Measurements from ENCODE around the gene CRTC3.
"Not testable (repeated sequence)": the region's sequence is repeated elsewhere in the genome, so short reads cannot be mapped to it uniquely, and the experiment has no call there.

CRTC3 gene

DNA sequence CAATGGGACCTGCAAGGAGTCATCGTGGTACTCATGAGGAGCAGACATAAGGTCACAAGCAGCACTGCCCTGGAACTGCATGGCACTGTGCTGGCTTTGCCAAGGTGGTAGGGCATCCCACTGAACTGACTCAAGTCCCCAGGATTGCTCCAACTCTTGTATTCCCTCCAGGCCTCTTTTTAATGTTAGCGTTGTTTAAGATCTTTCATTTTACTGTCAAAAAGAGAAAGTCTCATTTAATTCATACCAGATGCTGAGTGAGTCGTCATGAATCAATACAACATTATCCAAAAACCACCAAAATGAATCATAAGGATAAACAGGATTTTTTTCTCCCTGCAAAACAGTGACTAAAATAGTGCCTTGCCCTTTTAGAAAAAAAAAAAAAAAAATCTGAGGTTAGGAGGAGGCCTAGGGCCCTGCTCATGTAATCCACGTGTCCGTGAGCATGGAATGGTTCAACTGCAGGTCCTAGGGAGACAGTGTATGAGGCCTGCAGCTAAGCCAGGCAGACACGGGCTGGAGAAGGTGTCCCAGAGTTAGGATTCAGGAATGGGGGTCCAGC is 150.7 kb downstream of the CRTC3 start:
- Histone ChIP-seq H3K9me3 (ENCODE audit: control insufficient read depth, insufficient read depth, low read depth, low read length) (no peaks in the 10 kb centered on the region), H3K27me3 (ENCODE audit: control insufficient read depth, insufficient read depth, low read length) (no peaks in the 10 kb centered on the region), H3K36me3 (ENCODE audit: control insufficient read depth, insufficient read depth, low read length) (no peaks in the 10 kb centered on the region), H3K4me3 (ENCODE audit: low read depth, low read length) (no peak overlapping the region), H3K4me1 (ENCODE audit: control insufficient read depth, insufficient read depth, low read length) (peaks cover 6% of the 10 kb centered on the region; the same call in 1 of the 2 replicates), H3K9ac (ENCODE audit: low read length) (no peak overlapping the region), H3K27ac (ENCODE audit: low read depth, low read length) (no peak overlapping the region)

DNA sequence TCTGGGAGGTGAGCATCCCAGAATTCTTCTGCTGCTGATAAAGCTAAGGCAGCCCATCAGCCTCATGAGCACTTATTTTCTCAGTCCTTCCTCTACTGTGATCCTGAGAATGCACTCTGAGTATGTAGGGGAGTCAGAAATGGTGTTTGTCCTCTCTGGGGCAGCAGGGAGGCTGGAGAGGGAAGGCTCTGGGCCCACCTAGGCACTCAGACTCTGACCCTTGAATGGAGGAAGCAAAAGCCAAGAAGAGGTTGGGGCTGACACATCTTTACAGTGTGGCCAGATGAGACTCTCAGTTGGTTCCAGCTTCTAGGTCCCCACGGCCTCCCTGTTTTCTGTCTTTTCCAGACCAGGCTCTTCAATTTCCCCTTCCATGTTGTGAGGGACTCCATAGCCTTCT is 151.3 kb downstream of the CRTC3 start:
- H3K4me1 ChIP-seq (ENCODE audit: control insufficient read depth, insufficient read depth, low read length) = peaks cover 6% of the 10 kb centered on the region; the same call in 1 of the 2 replicates
- H3K27me3 ChIP-seq (ENCODE audit: control insufficient read depth, insufficient read depth, low read length) = no peaks in the 10 kb centered on the region
- no peak overlapping the region for H3K4me3 ChIP-seq (ENCODE audit: low read depth, low read length)
- no peak overlapping the region for H3K9ac ChIP-seq (ENCODE audit: low read length)
- no peak overlapping the region for H3K27ac ChIP-seq (ENCODE audit: low read depth, low read length)
- no peaks in the 10 kb centered on the region for H3K36me3 ChIP-seq (ENCODE audit: control insufficient read depth, insufficient read depth, low read length)
- no peaks in the 10 kb centered on the region for H3K9me3 ChIP-seq (ENCODE audit: control insufficient read depth, insufficient read depth, low read depth, low read length)

DNA sequence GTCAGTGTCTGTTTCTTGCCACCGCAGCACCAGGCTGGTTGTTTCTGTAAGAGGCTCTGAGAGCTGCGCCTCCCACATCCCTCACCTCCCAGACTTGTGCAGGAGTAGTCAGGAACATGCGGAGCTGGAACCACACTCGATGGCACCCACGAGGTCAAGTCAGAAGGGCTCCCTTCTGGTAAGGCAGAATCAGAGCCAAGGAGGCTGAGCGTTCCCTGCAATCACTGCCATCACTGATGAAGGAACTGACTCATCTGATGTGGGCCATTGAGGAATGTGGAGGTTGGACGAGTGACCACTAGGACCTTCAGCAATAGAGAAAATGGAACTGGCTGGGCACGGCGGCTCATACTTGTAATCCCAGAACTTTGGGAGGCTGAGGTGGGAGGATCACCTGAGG is 151.8 kb downstream of the CRTC3 start:
- Histone ChIP-seq H3K27me3 (ENCODE audit: control insufficient read depth, insufficient read depth, low read length) (no peaks in the 10 kb centered on the region), H3K36me3 (ENCODE audit: control insufficient read depth, insufficient read depth, low read length) (no peaks in the 10 kb centered on the region), H3K27ac (ENCODE audit: low read depth, low read length) (no peak overlapping the region), H3K4me1 (ENCODE audit: control insufficient read depth, insufficient read depth, low read length) (peaks cover 6% of the 10 kb centered on the region; the same call in 1 of the 2 replicates), H3K4me3 (ENCODE audit: low read depth, low read length) (no peak overlapping the region), H3K9ac (ENCODE audit: low read length) (no peak overlapping the region), H3K9me3 (ENCODE audit: control insufficient read depth, insufficient read depth, low read depth, low read length) (no peaks in the 10 kb centered on the region)

DNA sequence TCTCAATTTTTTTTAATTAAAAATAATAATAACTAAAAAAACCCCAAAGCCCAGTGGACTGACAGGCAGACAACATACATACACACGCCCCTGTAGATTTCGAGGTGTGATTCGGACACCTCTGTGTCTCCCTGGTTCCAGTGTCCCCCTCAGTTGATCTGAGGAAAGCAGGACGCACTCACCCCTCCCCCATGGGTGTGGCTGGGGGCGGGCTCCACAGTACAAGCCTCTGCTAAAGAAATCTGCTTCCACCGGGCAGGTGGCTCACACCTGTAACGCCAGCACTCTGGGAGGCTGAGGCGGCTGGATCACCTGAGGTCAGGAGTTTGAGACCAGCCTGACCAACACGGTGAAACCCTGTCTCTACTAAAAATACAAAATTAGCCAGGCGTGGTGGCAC is 153.6 kb downstream of the CRTC3 start:
- Histone ChIP-seq H3K27me3 (ENCODE audit: control insufficient read depth, insufficient read depth, low read length) (no peaks in the 10 kb centered on the region), H3K27ac (ENCODE audit: low read depth, low read length) (no peak overlapping the region), H3K9ac (ENCODE audit: low read length) (no peak overlapping the region), H3K4me3 (ENCODE audit: low read depth, low read length) (no peak overlapping the region), H3K9me3 (ENCODE audit: control insufficient read depth, insufficient read depth, low read depth, low read length) (no peaks in the 10 kb centered on the region), H3K4me1 (ENCODE audit: control insufficient read depth, insufficient read depth, low read length) (peaks cover 6% of the 10 kb centered on the region; the same call in 1 of the 2 replicates), H3K36me3 (ENCODE audit: control insufficient read depth, insufficient read depth, low read length) (no peaks in the 10 kb centered on the region)

DNA sequence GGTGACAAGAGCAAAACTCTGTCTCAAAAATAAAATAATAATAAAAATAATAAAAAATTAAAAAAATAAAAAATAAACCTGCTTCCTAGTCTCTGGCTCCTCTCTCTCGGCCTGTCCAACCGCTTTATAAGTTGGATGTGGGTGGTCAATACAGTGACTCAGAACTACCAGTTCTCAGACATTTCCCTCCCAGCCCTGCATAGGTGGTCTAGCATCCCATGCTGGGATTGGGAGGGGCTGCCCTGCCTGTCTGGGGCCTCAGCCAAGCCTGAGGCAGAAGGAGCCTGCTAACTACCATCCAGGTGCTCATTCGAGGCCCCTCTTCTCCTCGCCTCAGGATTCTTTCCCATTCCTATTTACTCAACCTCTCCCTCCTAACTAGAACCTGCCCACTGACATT is 154.2 kb downstream of the CRTC3 start:
- no peak overlapping the region for H3K9ac ChIP-seq (ENCODE audit: low read length)
- H3K9me3 ChIP-seq (ENCODE audit: control insufficient read depth, insufficient read depth, low read depth, low read length) = no peaks in the 10 kb centered on the region
- H3K4me3 ChIP-seq (ENCODE audit: low read depth, low read length) = no peak overlapping the region
- H3K27me3 ChIP-seq (ENCODE audit: control insufficient read depth, insufficient read depth, low read length) = no peaks in the 10 kb centered on the region
- H3K4me1 ChIP-seq (ENCODE audit: control insufficient read depth, insufficient read depth, low read length) = peaks cover 6% of the 10 kb centered on the region; the same call in 1 of the 2 replicates
- no peak overlapping the region for H3K27ac ChIP-seq (ENCODE audit: low read depth, low read length)
- no peaks in the 10 kb centered on the region for H3K36me3 ChIP-seq (ENCODE audit: control insufficient read depth, insufficient read depth, low read length)

DNA sequence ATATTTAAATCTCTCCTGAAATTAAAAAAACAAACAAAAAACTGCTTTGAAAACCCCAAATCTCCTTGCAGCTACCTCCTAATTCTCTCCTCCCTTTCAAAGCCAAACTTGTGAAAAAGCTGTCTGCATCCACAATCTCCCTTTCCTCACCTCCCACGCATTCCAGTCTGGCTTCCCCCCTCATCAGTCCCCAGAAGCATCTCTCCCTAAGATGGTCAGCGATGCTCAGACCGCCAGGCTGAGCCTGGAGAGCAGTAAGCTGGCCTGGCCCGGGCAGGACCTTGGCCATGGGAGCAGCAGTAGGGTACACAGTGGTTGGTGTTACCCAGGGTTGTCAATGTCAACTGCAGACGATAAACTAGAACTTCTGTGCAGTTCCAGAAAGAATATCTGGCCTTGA is 154.6 kb downstream of the CRTC3 start:
- Histone ChIP-seq H3K9me3 (ENCODE audit: control insufficient read depth, insufficient read depth, low read depth, low read length) (no peaks in the 10 kb centered on the region), H3K27ac (ENCODE audit: low read depth, low read length) (no peak overlapping the region), H3K9ac (ENCODE audit: low read length) (no peak overlapping the region), H3K36me3 (ENCODE audit: control insufficient read depth, insufficient read depth, low read length) (no peaks in the 10 kb centered on the region), H3K4me3 (ENCODE audit: low read depth, low read length) (no peak overlapping the region), H3K27me3 (ENCODE audit: control insufficient read depth, insufficient read depth, low read length) (no peaks in the 10 kb centered on the region), H3K4me1 (ENCODE audit: control insufficient read depth, insufficient read depth, low read length) (peaks cover 6% of the 10 kb centered on the region; the same call in 1 of the 2 replicates)

GRCh38 chr15:90685591-90686434 is 156.1 kb downstream of the CRTC3 start:
- peaks cover 6% of the 10 kb centered on the region; the same call in 1 of the 2 replicates for H3K4me1 ChIP-seq (ENCODE audit: control insufficient read depth, insufficient read depth, low read length)
- no peaks in the 10 kb centered on the region for H3K27me3 ChIP-seq (ENCODE audit: control insufficient read depth, insufficient read depth, low read length)
- no peaks in the 10 kb centered on the region for H3K36me3 ChIP-seq (ENCODE audit: control insufficient read depth, insufficient read depth, low read length)
- no peak overlapping the region for H3K27ac ChIP-seq (ENCODE audit: low read depth, low read length)
- H3K4me3 ChIP-seq (ENCODE audit: low read depth, low read length) = no peak overlapping the region
- 0 out of 2 replicates have a peak, but pooled peaks cover 2% of the 10 kb centered on the region for H3K9me3 ChIP-seq (ENCODE audit: control insufficient read depth, insufficient read depth, low read depth, low read length)
- H3K9ac ChIP-seq (ENCODE audit: low read length) = no peak overlapping the region

GRCh38 chr15:90686435-90687218 is 156.9 kb downstream of the CRTC3 start:
- Histone ChIP-seq H3K36me3 (ENCODE audit: control insufficient read depth, insufficient read depth, low read length) (no peaks in the 10 kb centered on the region), H3K4me3 (ENCODE audit: low read depth, low read length) (no peak overlapping the region), H3K9ac (ENCODE audit: low read length) (no peak overlapping the region), H3K27me3 (ENCODE audit: control insufficient read depth, insufficient read depth, low read length) (no peaks in the 10 kb centered on the region), H3K27ac (ENCODE audit: low read depth, low read length) (no peak overlapping the region), H3K4me1 (ENCODE audit: control insufficient read depth, insufficient read depth, low read length) (peaks cover 6% of the 10 kb centered on the region; the same call in 1 of the 2 replicates), H3K9me3 (ENCODE audit: control insufficient read depth, insufficient read depth, low read depth, low read length) (0 out of 2 replicates have a peak, but pooled peaks cover 2% of the 10 kb centered on the region)

DNA sequence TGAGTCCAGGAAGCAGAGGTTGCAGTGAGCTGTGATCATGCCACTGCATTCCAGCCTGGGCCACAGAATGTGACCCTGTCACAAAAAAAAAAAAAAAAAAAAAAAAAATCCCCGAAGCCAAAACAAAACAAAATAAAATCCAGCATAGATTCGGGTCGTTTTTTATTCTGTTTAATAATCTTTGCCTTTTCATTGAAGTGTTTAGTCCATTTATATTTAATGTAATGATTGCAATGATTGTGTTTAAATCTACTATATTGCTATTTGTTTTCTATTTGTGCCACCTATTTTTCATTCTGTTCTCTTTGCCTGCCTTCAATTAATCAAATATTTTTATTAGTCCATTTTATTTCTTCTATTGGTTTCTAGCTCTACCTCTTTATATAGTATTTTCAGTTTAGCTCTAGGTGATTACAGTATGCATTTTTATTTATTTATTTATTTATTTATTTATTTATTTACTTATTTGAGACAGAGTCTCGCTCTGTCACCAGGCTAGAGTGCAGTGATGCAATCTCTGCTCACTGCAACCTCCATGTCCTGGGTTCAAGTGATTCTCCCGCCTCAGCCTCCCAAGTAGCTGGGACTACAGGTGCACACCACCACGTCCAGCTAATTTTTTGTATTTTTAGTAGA is 159.7 kb downstream of the CRTC3 start:
- not testable (repeated sequence) for H3K9me3 ChIP-seq (ENCODE audit: control insufficient read depth, insufficient read depth, low read depth, low read length); H3K4me1 ChIP-seq (ENCODE audit: control insufficient read depth, insufficient read depth, low read length); H3K27ac ChIP-seq (ENCODE audit: low read depth, low read length); H3K36me3 ChIP-seq (ENCODE audit: control insufficient read depth, insufficient read depth, low read length); H3K9ac ChIP-seq (ENCODE audit: low read length); H3K27me3 ChIP-seq (ENCODE audit: control insufficient read depth, insufficient read depth, low read length); H3K4me3 ChIP-seq (ENCODE audit: low read depth, low read length)

GRCh38 chr15:90690585-90690984 is 160.9 kb downstream of the CRTC3 start:
- no peaks in the 10 kb centered on the region for H3K4me1 ChIP-seq (ENCODE audit: control insufficient read depth, insufficient read depth, low read length)
- H3K27me3 ChIP-seq (ENCODE audit: control insufficient read depth, insufficient read depth, low read length) = no peaks in the 10 kb centered on the region
- 0 out of 2 replicates have a peak, but pooled peaks cover 2% of the 10 kb centered on the region for H3K9me3 ChIP-seq (ENCODE audit: control insufficient read depth, insufficient read depth, low read depth, low read length)
- H3K9ac ChIP-seq (ENCODE audit: low read length) = no peak overlapping the region
- H3K4me3 ChIP-seq (ENCODE audit: low read depth, low read length) = no peak overlapping the region
- no peak overlapping the region for H3K27ac ChIP-seq (ENCODE audit: low read depth, low read length)
- no peaks in the 10 kb centered on the region for H3K36me3 ChIP-seq (ENCODE audit: control insufficient read depth, insufficient read depth, low read length)
